Testis (tissue), 2 donors: ENCODE results near the gene DNAJB5.

ENCODE experiments used
- POLR2A ChIP-seq: fragments of 450-650 bp; IDR thresholded peaks from one replicate; pipeline ENCODE4 v1.6.1; 2017; ENCODE audit warnings: antibody characterized with exemption, mild to moderate bottlenecking, moderate library complexity
- TF ChIP-seq, protein P1 (sequence below), 3 experiments: fragments of 450-650 bp in 2 of 3; fragments of 200-600 bp in 1 of 3; sonication (generic) in 1 of 3; IDR thresholded peaks; one replicate each; pipeline ENCODE4 v1.5.1; 2016 to 2019; ENCODE audit warnings: antibody characterized with exemption in 3 of 3, mild to moderate bottlenecking in 2 of 3, moderate library complexity in 1 of 3

DNA sequence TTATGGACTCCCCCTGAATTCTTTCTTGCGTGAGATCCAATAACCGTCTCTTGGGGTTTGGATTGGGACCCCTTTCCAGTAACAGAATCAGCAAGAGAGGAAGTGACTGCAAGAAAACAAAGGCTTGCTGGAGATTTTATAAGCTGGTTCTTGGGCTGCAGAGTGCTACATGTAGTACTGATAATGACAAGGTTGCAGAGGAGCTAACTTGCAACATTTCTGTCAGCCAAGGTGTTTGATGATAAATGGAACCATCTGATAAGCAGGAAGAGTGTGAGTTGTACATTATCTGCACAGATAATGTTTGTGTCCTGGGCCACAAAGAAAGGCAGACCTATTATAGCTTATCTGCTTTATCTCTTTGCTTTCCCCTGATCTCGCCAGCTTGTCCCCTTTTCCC lies 37.1 kb downstream of the DNAJB5 start:
- TF ChIP-seq, protein P1, sequence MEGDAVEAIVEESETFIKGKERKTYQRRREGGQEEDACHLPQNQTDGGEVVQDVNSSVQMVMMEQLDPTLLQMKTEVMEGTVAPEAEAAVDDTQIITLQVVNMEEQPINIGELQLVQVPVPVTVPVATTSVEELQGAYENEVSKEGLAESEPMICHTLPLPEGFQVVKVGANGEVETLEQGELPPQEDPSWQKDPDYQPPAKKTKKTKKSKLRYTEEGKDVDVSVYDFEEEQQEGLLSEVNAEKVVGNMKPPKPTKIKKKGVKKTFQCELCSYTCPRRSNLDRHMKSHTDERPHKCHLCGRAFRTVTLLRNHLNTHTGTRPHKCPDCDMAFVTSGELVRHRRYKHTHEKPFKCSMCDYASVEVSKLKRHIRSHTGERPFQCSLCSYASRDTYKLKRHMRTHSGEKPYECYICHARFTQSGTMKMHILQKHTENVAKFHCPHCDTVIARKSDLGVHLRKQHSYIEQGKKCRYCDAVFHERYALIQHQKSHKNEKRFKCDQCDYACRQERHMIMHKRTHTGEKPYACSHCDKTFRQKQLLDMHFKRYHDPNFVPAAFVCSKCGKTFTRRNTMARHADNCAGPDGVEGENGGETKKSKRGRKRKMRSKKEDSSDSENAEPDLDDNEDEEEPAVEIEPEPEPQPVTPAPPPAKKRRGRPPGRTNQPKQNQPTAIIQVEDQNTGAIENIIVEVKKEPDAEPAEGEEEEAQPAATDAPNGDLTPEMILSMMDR (IDR thresholded peaks at IDR 0.05), result no peak
- no peak for TF ChIP-seq POLR2A
